HG02588 (cell line): ENCODE results near the gene C16orf86.

Experiments used
- ATAC-seq: cut with Tn5 transposase; IDR thresholded peaks from one replicate; pipeline ENCODE4 v1.9.1; 2021; ENCODE audit warnings: mild to moderate bottlenecking, moderate library complexity; ENCODE audit not compliant: unreplicated experiment

C16orf86 gene

GRCh38 chr16:67653789-67654402, 12.7 kb upstream of the C16orf86 start:
- no peak for ATAC-seq

- no peak for ATAC-seq
Observed at GRCh38 chr16:67654403-67654911, 12.2 kb upstream of the C16orf86 start.

GRCh38 chr16:67655363-67655762, 11.3 kb upstream of the C16orf86 start:
- no peak for ATAC-seq

- ATAC-seq = no peak
Observed at GRCh38 chr16:67656344-67657016, 10.1 kb upstream of the C16orf86 start.

- no peak for ATAC-seq
Observed at GRCh38 chr16:67657017-67657608, 9.5 kb upstream of the C16orf86 start.

GRCh38 chr16:67657751-67658518, 8.7 kb upstream of the C16orf86 start:
- no peak for ATAC-seq

- no peak for ATAC-seq
Observed at GRCh38 chr16:67658849-67659674, 7.6 kb upstream of the C16orf86 start.

- ATAC-seq = peak; percentile 41
Observed at GRCh38 chr16:67659675-67660563, 6.7 kb upstream of the C16orf86 start, which contains the start of gene ACD. TSS of gene ACD (minus strand) at chr16:67660260. CDS start at chr16:67660220, 40 bp downstream.

- ATAC-seq = peak; percentile 72
Observed at GRCh38 chr16:67660564-67661028, 6.0 kb upstream of the C16orf86 start, which contains the start of gene PARD6A. TSS of gene PARD6A (plus strand) at chr16:67660960. CDS start at chr16:67661039, 79 bp downstream.

GRCh38 chr16:67661101-67661761, 5.4 kb upstream of the C16orf86 start:
- no peak for ATAC-seq

- no peak for ATAC-seq
Observed at GRCh38 chr16:67661886-67662652, 4.5 kb upstream of the C16orf86 start.

- no peak for ATAC-seq
Observed at GRCh38 chr16:67662653-67663010, 4.0 kb upstream of the C16orf86 start.

- ATAC-seq = no peak
Observed at GRCh38 chr16:67663151-67663876, 3.3 kb upstream of the C16orf86 start.

GRCh38 chr16:67663877-67664222, 2.8 kb upstream of the C16orf86 start:
- ATAC-seq = no peak

GRCh38 chr16:67664258-67664657, 2.4 kb upstream of the C16orf86 start:
- ATAC-seq = no peak

- ATAC-seq = no peak
Observed at GRCh38 chr16:67664871-67665270, 1.7 kb upstream of the C16orf86 start.

- no peak for ATAC-seq
Observed at GRCh38 chr16:67665598-67665997, 1.0 kb upstream of the C16orf86 start.
